Activated naive CD8-positive, alpha-beta T cell treated with anti-CD3 and anti-CD28 coated beads, Interleukin-2, amount 50 U/mL, for 24 hours (primary cell): Measurements from ENCODE around the gene KCNQ1OT1.

Source experiments
- ATAC-seq: fragments of 150-1000 bp; cut with Tn5 transposase; one replicate; pipeline ENCODE4 v1.10.0; 2021
- DNase-seq: peaks from one replicate; pipeline ENCODE4 v3.0.0; 2021
- H3K27ac Mint-ChIP-seq: one replicate; pipeline ENCODE4 v1.8.0; 2021; ENCODE audit warnings: mild to moderate bottlenecking, mixed read lengths
- H3K27me3 Mint-ChIP-seq: one replicate; pipeline ENCODE4 v1.8.0; 2021; ENCODE audit warnings: mixed read lengths
- H3K36me3 Mint-ChIP-seq: one replicate; pipeline ENCODE4 v1.8.0; 2021; ENCODE audit warnings: low read depth, mixed read lengths
- H3K4me1 Mint-ChIP-seq: one replicate; pipeline ENCODE4 v1.8.0; 2021; ENCODE audit warnings: mixed read lengths
- H3K4me3 Mint-ChIP-seq: one replicate; pipeline ENCODE4 v1.8.0; 2021; ENCODE audit warnings: mild to moderate bottlenecking, moderate library complexity, mixed read lengths
- H3K9me3 Mint-ChIP-seq: one replicate; pipeline ENCODE4 v1.8.0; 2021; ENCODE audit warnings: mixed read lengths

Gene KCNQ1OT1

GRCh38 chr11:2592559-2593392 lies 107.0 kb downstream of the KCNQ1OT1 start:
- Mint-ChIP-seq H3K9me3 (peaks cover 11% of the 10 kb centered on the region), H3K27me3 (no peaks in the 10 kb centered on the region), H3K4me1 (no peaks in the 10 kb centered on the region), H3K36me3 (peaks cover 11% of the 10 kb centered on the region), H3K27ac (no peak overlapping the region), H3K4me3 (no peak overlapping the region)
- DNase-seq (no peak), ATAC-seq (no peak)

- ATAC-seq = no peak
- peaks cover 7% of the 10 kb centered on the region for H3K9me3 Mint-ChIP-seq
- no peak overlapping the region for H3K27ac Mint-ChIP-seq
- H3K4me3 Mint-ChIP-seq = no peak overlapping the region
- H3K36me3 Mint-ChIP-seq = peaks cover 8% of the 10 kb centered on the region
- no peaks in the 10 kb centered on the region for H3K27me3 Mint-ChIP-seq
- DNase-seq = no peak
- no peaks in the 10 kb centered on the region for H3K4me1 Mint-ChIP-seq
Observed at GRCh38 chr11:2591805-2592204, 108.0 kb downstream of the KCNQ1OT1 start.

- Mint-ChIP-seq H3K9me3 (peaks cover 3% of the 10 kb centered on the region), H3K27me3 (no peaks in the 10 kb centered on the region), H3K27ac (no peak overlapping the region), H3K4me1 (no peaks in the 10 kb centered on the region), H3K36me3 (peaks cover 8% of the 10 kb centered on the region), H3K4me3 (no peak overlapping the region)
- DNase-seq (no peak), ATAC-seq (no peak)
Observed at GRCh38 chr11:2590965-2591754, 108.6 kb downstream of the KCNQ1OT1 start.

GRCh38 chr11:2590131-2590964 lies 109.4 kb downstream of the KCNQ1OT1 start:
- ATAC-seq (no peak), DNase-seq (no peak)
- Mint-ChIP-seq H3K9me3 (no peaks in the 10 kb centered on the region), H3K4me3 (no peak overlapping the region), H3K27ac (no peak overlapping the region), H3K27me3 (no peaks in the 10 kb centered on the region), H3K36me3 (peaks cover 4% of the 10 kb centered on the region), H3K4me1 (no peaks in the 10 kb centered on the region)

- no peak for ATAC-seq
Observed at GRCh38 chr11:2589538-2589934, 110.3 kb downstream of the KCNQ1OT1 start.

GRCh38 chr11:2588809-2589537 lies 110.8 kb downstream of the KCNQ1OT1 start:
- no peak for DNase-seq
- Mint-ChIP-seq H3K36me3 (peaks cover 4% of the 10 kb centered on the region), H3K4me1 (no peaks in the 10 kb centered on the region), H3K27me3 (no peaks in the 10 kb centered on the region), H3K9me3 (no peaks in the 10 kb centered on the region), H3K4me3 (no peak overlapping the region), H3K27ac (no peak overlapping the region)
- ATAC-seq = no peak

More at GRCh38 chr11:2589538-2589934, 110.3 kb downstream of the KCNQ1OT1 start:
- H3K4me1 Mint-ChIP-seq = no peaks in the 10 kb centered on the region
- H3K4me3 Mint-ChIP-seq = no peak overlapping the region
- H3K9me3 Mint-ChIP-seq = no peaks in the 10 kb centered on the region
- DNase-seq = no peak
- no peaks in the 10 kb centered on the region for H3K27me3 Mint-ChIP-seq
- no peak overlapping the region for H3K27ac Mint-ChIP-seq
- H3K36me3 Mint-ChIP-seq = peaks cover 4% of the 10 kb centered on the region

GRCh38 chr11:2587976-2588748 lies 111.6 kb downstream of the KCNQ1OT1 start:
- Mint-ChIP-seq H3K36me3 (peaks cover 2% of the 10 kb centered on the region), H3K27me3 (no peaks in the 10 kb centered on the region), H3K4me3 (no peak overlapping the region), H3K9me3 (no peaks in the 10 kb centered on the region), H3K27ac (no peak overlapping the region), H3K4me1 (no peaks in the 10 kb centered on the region)
- ATAC-seq (no peak), DNase-seq (no peak)

GRCh38 chr11:2587132-2587930 lies 112.5 kb downstream of the KCNQ1OT1 start:
- no peak for ATAC-seq
- Mint-ChIP-seq H3K4me3 (no peak overlapping the region), H3K4me1 (no peaks in the 10 kb centered on the region), H3K27ac (no peak overlapping the region), H3K9me3 (no peaks in the 10 kb centered on the region), H3K27me3 (no peaks in the 10 kb centered on the region), H3K36me3 (peaks cover 2% of the 10 kb centered on the region)
- no peak for DNase-seq

GRCh38 chr11:2586793-2587131 lies 113.0 kb downstream of the KCNQ1OT1 start:
- no peaks in the 10 kb centered on the region for H3K4me1 Mint-ChIP-seq
- no peaks in the 10 kb centered on the region for H3K9me3 Mint-ChIP-seq
- DNase-seq = no peak
- no peak overlapping the region for H3K4me3 Mint-ChIP-seq
- H3K27ac Mint-ChIP-seq = no peak overlapping the region
- peaks cover 2% of the 10 kb centered on the region for H3K36me3 Mint-ChIP-seq
- no peaks in the 10 kb centered on the region for H3K27me3 Mint-ChIP-seq
- ATAC-seq = peak; percentile 22

- Mint-ChIP-seq H3K9me3 (no peaks in the 10 kb centered on the region), H3K27ac (no peak overlapping the region), H3K4me1 (no peaks in the 10 kb centered on the region), H3K4me3 (no peak overlapping the region), H3K36me3 (peaks cover 2% of the 10 kb centered on the region), H3K27me3 (no peaks in the 10 kb centered on the region)
- DNase-seq (no peak), ATAC-seq (no peak)
Observed at GRCh38 chr11:2586087-2586792, 113.6 kb downstream of the KCNQ1OT1 start.

GRCh38 chr11:2585566-2586086 lies 114.2 kb downstream of the KCNQ1OT1 start:
- H3K27me3 Mint-ChIP-seq = no peaks in the 10 kb centered on the region
- DNase-seq (no peak), ATAC-seq (no peak)
- H3K4me3 Mint-ChIP-seq = no peak overlapping the region
- no peaks in the 10 kb centered on the region for H3K4me1 Mint-ChIP-seq
- H3K27ac Mint-ChIP-seq = no peak overlapping the region
- H3K9me3 Mint-ChIP-seq = no peaks in the 10 kb centered on the region
- H3K36me3 Mint-ChIP-seq = peaks cover 2% of the 10 kb centered on the region

GRCh38 chr11:2584812-2585565 lies 114.8 kb downstream of the KCNQ1OT1 start:
- DNase-seq (no peak), ATAC-seq (no peak)
- no peak overlapping the region for H3K27ac Mint-ChIP-seq
- no peaks in the 10 kb centered on the region for H3K27me3 Mint-ChIP-seq
- no peaks in the 10 kb centered on the region for H3K4me1 Mint-ChIP-seq
- no peaks in the 10 kb centered on the region for H3K36me3 Mint-ChIP-seq
- H3K9me3 Mint-ChIP-seq = no peaks in the 10 kb centered on the region
- no peak overlapping the region for H3K4me3 Mint-ChIP-seq
